ENCODE measurements around the gene GTPBP1. TPM values are rescaled to one million over a fixed set of nuclear protein-coding genes. Genes with fewer than 3 reads are reported as not detected.

Gene GTPBP1
- total RNA-seq, 2 donors from 2014 or later = 42.9 to 73.5 TPM

GRCh38 chr22:38741166-38741565 is 35.4 kb downstream of the GTPBP1 start:
- Histone ChIP-seq H3K4me3 (no peak overlapping the region), H3K27me3 (replicated peaks; ENCODE audit: insufficient read depth) (no peaks in the 10 kb centered on the region), H3K27ac (peak overlapping the region in 1 of 2 donors; percentile 22), H3K36me3 (peaks cover 94% of the 10 kb centered on the region), H3K9me3 (no peaks in the 10 kb centered on the region), H3K4me1 (ENCODE audit: control insufficient read depth in 1 of 2, low read depth in 2 of 2) (no peaks in the 10 kb centered on the region)
- ATAC-seq (ENCODE audit: insufficient number of reproducible peaks, low FRiP score, low read depth) (no peak), DNase-seq (ENCODE audit: low spot score) (no peak)
- TF ChIP-seq CTCF (IDR thresholded peaks at IDR 0.05) = no peak

- ATAC-seq (ENCODE audit: insufficient number of reproducible peaks, low FRiP score, low read depth) = no peak
- peak overlapping the region in 1 of 2 donors; percentile 22 for H3K27ac ChIP-seq
- H3K4me1 ChIP-seq (ENCODE audit: control insufficient read depth in 1 of 2, low read depth in 2 of 2) = no peaks in the 10 kb centered on the region
- H3K9me3 ChIP-seq = no peaks in the 10 kb centered on the region
- DNase-seq (ENCODE audit: low spot score) = no peak
- no peak for TF ChIP-seq CTCF (IDR thresholded peaks at IDR 0.05)
- no peak overlapping the region for H3K4me3 ChIP-seq
- peaks cover 93% of the 10 kb centered on the region for H3K36me3 ChIP-seq
- H3K27me3 ChIP-seq (replicated peaks; ENCODE audit: insufficient read depth) = no peaks in the 10 kb centered on the region
Measured at GRCh38 chr22:38741576-38741975, 35.8 kb downstream of the GTPBP1 start.

- ATAC-seq (ENCODE audit: insufficient number of reproducible peaks, low FRiP score, low read depth) (no peak), DNase-seq (ENCODE audit: low spot score) (no peak)
- no peak overlapping the region for H3K4me3 ChIP-seq
- H3K36me3 ChIP-seq = peaks cover 90% of the 10 kb centered on the region
- peak overlapping the region in 1 of 2 donors; percentile 24 for H3K27ac ChIP-seq
- no peaks in the 10 kb centered on the region for H3K4me1 ChIP-seq (ENCODE audit: control insufficient read depth in 1 of 2, low read depth in 2 of 2)
- no peaks in the 10 kb centered on the region for H3K27me3 ChIP-seq (replicated peaks; ENCODE audit: insufficient read depth)
- no peaks in the 10 kb centered on the region for H3K9me3 ChIP-seq
- TF ChIP-seq CTCF (IDR thresholded peaks at IDR 0.05) = no peak
Measured at GRCh38 chr22:38742176-38742942, 36.6 kb downstream of the GTPBP1 start.

GRCh38 chr22:38744981-38745380 is 39.2 kb downstream of the GTPBP1 start:
- Histone ChIP-seq H3K9me3 (no peaks in the 10 kb centered on the region), H3K27ac (no peak overlapping the region), H3K27me3 (replicated peaks; ENCODE audit: insufficient read depth) (no peaks in the 10 kb centered on the region), H3K4me1 (ENCODE audit: control insufficient read depth in 1 of 2, low read depth in 2 of 2) (no peaks in the 10 kb centered on the region), H3K36me3 (peaks cover 90% of the 10 kb centered on the region), H3K4me3 (no peak overlapping the region)
- DNase-seq (ENCODE audit: low spot score) (no peak), ATAC-seq (ENCODE audit: insufficient number of reproducible peaks, low FRiP score, low read depth) (no peak)
- TF ChIP-seq CTCF (IDR thresholded peaks at IDR 0.05) = no peak

- no peak for TF ChIP-seq CTCF (IDR thresholded peaks at IDR 0.05)
- Histone ChIP-seq H3K4me1 (ENCODE audit: control insufficient read depth in 1 of 2, low read depth in 2 of 2) (peaks cover 0 to 2% of the 10 kb centered on the region in 2 donors), H3K9me3 (no peaks in the 10 kb centered on the region), H3K27ac (no peak overlapping the region), H3K4me3 (no peak overlapping the region), H3K36me3 (peaks cover 90% of the 10 kb centered on the region), H3K27me3 (replicated peaks; ENCODE audit: insufficient read depth) (no peaks in the 10 kb centered on the region)
- ATAC-seq (ENCODE audit: insufficient number of reproducible peaks, low FRiP score, low read depth) (no peak), DNase-seq (ENCODE audit: low spot score) (no peak)
Measured at GRCh38 chr22:38745676-38746460, 40.1 kb downstream of the GTPBP1 start.

All from thoracic aorta (tissue), 2 donors.